ENCODE measurements around the gene KIAA1755. TPM values are rescaled to one million over a fixed set of nuclear protein-coding genes. Genes with fewer than 3 reads are reported as not detected.

The KIAA1755 gene
- total RNA-seq, 1 donor from 2014 or later = not detected

DNA sequence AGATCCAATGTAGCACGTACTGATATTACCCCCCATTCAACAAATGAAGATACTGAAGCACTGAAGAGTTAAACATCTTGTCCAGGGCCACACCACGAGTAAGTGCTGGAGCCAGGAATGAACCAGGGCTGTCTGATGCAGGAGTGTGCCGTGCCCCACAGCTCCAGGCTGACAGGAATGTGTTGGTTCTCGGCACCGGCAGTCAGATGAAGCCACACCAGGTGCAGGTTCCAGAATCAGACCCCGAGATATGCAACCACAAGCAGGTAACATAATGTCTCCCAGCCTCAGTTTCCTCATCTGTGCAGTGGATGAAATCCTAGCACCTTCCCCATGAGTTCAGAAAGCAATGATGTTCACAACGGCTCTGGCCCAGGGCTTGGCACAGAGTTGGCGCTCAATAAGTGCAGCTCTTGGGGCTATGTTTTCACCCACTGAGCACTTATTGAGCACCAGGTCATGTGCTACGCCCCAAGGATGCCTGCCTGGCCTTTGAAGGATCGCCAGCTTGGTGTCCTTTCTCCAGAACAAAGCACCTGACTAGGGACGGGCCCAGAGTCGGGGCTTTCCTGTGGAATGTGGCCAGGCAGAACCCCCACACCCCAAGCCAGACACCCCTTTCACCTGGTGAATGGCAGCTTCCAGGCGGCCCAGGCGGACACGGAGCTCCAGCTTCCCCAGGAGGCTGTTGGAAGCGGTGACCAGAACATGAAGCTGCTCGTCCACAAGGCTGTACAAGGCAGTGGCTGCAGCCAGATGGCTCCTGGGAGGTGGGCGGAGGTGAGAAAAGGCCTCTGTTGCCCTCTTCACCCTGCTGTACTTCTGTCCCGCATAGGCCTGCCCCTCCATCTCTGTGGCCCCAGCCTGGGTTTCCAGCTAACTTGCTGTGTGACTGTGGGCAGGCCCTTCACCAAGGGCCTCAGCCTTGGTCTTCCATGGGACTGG, 41.3 kb downstream of the KIAA1755 start:
- intact Hi-C loops (cut with micrococcal nuclease) = no loop called here

DNA sequence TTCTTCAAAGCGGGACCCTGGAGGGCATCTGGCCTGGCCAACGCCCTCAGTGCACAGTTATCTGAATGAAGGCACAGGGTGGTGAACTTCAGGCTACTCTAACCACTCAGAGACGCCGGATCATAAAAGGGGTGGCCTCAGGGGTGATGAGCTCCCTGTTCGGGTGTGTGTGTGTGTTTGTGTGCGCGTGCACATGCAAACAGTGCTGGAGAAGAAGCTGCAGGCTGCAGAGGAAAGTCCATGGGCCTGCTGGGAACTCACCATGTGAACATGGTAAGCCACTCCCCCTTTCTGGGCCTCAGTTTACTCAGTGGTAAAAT, 42.0 kb downstream of the KIAA1755 start:
- intact Hi-C loops (cut with micrococcal nuclease) = no loop called here

DNA sequence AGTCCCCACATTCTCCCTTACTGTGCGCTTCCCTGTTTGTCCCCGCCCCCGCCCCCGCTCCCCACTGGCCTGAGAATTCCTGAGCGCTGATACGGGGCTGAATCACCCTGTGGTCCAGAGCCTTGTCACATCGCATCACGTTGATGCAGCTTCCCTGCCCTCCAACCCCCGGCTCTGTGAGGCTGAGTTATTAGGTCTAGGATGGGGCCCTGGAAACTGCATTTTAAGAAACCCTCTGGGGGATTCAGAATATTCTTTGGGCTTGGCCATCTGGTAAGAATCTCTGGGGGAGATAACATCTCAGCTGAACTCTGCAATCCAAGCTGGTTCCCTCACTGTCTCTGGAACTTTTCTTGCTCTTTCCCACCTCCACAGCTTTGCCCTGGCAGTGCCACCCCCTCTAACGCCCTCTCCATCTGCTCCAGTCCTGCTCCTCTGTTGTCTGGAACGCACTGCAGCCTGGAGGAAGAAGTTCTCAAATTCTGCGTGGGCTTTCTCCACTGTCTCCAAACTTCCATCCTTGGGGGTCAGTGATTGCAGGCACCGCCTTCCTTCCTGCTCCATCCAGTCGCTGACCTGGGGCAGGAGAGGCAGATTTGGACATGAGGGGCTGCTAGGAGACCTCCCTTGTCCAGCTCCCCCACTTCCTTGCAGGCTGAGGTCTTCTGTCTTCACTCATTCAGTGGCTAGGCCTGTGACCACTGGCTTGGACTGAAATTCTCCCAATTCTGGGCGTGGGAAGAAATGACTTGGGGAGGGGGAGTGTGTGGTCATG, 42.6 kb downstream of the KIAA1755 start:
- intact Hi-C loops (cut with micrococcal nuclease) = no loop called here

DNA sequence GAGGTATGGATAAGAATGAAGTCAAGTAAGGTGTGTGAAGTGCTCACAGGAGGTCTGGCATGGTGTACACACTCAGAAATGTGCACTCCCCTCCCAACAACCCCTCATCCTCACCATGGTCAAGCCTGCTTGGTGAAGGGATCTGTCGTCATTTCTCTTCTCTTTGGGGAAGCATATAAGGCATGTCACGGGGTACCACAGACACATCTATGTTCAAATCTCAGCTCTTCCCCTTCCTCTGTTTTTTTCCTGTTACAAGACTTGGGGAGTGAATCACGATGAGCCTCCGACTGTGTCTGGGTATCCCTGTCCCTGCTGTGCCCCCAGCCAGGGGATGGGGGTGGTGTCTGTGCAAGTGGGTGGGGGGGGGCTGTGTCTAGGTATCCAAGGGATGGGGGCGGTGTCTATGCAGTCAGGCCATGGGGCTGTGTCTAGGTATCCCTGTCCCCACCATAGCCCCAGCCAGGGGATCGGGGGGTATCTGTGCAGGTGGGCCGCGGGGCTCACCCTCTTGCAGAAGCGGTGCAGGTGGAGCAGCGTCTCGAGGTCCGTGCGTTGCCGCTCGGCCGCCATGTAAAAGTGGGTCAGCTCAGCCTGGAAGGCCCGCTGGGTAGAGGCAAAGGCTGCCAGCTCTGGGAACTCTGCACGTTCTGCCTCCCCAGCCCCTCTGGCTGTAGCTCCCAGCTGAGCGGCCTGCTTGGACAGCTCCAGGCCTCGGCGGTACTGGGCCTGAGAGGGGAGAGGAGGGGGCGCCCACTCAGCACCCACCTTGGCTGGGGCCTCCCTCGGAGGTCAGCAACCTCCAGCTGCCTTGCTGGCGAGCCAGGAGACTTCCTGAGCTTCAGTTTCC, 43.6 kb downstream of the KIAA1755 start:
- intact Hi-C loops (cut with micrococcal nuclease) = no loop called here

DNA sequence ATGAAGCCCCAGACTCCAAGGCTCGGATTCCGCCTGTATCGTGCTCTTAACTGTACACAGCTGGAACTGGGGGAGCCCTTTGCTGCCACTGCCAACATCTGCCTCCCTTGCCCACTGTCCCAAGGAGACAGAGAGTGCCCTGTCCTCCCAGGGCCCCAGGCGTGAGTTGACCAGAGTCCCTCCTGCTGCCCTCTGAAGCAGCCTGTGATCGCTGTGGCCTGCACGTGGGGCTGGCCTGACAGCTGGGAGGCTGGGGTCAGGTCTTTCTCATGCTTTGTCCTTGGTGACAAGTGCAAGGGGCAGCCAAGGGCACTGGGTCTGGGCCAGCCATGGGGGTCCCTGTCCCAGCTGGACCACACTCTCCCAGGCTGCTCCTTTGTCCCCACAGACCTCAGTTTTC, 44.3 kb downstream of the KIAA1755 start:
- intact Hi-C loops (cut with micrococcal nuclease) = no loop called here

DNA sequence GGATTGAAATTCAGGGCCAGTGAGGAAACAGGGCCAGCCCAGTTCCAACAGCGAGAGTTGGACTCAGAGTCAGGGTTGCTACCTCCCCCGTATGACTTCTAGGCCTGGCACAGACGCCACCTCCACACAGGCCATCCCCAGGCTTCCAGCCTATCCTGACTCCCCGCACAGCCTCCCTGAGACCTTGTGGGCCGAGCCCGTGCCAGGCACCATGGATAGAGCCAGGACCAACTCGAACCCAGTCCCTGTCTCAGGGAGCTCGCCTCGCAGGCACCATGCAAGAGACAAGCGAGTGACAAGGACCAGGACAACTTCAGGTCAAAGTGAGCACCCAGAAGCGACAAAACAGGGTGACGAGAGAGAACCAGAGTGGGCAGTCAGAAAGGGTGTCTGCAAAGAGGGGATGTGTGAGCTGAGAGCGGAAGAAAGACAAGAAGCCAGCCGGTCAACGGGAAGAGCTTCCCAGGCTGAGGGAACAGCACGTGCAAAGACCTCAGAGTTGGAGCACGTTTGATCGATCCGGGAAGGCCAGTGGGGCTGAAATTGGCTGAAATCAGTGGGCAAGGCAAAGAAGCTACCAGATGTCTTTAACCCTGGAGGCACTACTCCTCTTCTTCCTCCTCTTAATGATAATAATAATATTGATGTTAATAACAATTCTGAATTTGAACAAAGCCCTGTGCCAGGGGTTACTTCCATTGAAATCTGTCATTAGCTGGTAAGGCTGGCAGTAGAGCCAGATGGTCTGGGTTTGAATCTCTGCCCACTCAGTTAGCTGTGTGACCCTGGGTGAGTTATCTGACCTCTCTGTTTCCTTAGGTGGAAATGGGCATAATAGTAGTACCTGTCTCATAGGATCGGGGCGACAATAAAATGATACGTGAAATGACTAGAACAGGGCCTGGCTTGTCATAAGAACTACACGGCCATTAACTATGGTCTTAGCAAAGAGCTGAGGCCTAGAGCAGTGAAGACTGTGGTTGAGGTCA, 45.0 kb downstream of the KIAA1755 start:
- intact Hi-C loops (cut with micrococcal nuclease) = no loop called here

DNA sequence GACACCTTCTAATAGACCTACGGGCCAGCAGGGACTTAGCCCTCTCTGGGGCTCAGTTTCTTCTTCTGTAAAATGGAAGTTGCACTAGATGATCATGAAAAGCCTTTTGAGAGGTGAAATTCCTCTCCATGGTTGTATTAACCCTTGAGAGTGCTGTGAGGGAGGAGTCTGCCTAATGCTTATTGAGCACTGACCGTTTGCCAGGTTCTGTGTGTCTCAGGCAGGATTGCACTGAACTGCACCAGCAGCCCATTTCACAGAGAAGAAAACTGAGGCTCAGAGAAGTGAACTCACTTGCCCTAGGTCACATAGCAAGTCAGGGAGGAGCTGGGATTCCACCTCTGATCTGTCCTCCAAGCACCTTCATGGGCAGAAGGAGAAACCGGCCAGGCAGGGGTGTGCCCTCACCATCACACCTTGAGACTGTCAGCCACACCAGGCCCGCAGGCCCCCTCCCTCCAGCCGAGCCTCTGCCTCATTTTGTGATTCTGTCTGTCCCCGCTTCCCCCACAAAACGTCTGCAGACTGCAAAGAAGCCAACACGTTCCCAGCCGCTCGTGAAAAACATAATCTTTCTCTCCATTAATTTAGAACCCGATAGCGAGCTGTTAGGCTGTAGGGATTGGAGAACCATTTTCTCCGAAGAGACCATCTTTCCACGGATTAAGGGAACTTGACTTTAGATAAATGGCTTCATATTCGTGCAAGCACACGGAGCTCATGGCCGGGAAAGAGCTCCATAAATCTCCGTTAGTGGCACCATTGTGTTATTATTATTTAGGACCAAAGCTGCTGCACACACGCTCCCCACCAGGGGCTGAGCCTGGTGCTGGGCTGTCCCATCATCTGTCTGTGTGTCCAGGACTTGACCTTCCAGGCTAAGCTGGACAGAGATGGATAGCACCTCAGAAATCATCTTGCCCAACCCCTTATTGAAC, 46.0 kb downstream of the KIAA1755 start:
- intact Hi-C loops (cut with micrococcal nuclease) = no loop called here

DNA sequence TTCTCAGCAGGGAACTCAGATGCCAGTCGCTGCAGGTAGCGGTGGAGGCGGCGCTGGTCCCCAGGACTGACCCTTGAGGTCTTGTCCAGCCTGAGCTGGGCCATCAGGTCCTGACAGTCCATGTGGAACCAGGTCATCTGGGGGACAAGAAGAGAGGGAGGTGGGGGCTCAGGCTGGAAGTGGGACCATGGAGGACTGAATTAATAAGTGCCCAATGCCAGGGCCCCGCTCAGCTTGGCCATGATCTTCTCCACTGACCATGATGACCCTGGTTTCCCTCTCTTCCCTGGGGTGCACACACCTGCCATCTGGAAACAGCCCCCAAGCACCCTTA, 47.0 kb downstream of the KIAA1755 start:
- intact Hi-C loops (cut with micrococcal nuclease) = no loop called here

DNA sequence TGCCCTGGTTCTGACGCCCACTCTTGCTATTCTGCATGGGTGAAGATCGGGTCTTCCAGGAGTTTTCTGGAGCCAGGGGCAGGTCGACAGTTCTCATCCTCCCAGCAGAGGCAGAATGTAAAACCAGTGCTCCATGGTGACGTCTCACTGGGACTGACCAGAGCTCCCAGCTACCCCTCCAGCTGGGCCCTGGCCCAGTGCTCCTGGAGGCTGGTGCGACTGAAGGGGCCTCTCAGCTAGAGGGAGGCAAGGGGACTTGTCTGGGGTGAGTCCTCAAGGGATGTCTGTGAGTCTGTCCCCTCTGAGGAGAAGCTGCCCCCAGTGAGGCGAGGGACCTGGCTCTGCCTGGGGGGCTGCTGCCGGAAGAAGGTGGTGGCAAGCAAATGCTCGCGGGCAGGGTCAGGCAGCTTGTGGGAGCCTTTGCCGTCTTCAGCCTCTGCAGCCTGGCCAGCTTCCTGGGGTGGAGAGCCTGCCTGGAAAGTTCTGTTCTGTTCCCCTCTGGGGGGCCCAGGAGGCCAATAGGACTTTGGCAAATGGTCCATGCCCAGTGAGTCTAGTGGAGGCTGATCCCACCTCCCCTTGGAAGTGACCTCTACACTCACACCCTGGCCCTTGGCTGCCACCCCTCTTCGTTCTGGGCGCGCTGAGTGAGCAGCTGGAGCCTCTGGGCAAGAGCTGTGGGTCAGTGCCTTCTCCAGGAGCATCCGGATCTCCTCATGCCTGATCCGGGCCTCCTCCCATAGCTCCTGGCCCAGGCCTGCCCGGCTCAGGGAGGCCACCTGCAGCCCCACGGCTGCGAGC, 47.5 kb downstream of the KIAA1755 start:
- intact Hi-C loops (cut with micrococcal nuclease) = no loop called here

DNA sequence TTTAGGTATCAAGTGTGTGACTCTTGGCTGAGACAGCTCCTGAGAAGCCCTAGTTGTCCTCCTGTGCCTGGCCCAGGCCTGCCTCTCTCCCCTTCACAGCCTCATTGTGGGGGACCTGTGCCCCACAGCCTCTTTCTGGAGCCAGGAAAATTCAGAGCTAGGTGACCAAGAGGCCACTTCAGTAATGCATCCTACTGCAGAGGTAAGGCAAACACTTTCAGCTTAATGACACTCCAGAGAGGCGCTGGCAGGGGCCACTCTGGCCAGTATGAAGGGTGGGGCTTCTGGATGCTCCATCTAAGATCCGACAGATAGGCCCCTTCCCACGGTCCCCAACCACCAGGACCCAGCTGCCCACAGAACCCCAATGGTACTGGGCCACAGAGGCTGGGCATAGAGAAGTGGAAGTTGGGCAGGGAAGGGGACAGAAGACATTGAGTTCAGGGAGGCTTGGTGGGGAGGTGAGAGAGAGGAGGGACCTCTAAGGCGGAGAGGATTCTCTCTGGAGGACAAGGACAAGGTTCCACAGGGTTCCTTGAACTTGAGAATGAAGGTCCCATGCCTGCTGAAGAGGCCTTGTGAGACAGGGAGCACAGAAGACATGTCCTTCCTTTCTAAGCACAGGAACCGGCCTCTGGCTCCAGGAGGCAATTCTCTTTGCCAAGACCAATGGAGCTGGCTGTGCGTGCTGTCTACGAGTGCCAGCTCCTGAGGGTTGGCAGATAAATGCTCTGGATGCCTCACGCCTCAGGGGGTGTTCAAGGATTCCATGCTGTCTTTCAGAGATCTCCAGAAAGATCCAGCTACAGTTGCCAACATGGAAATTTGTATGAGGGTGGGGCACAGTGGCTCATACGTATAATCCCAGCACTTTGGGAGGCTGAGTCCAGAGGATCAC, 49.1 kb downstream of the KIAA1755 start:
- intact Hi-C loops (cut with micrococcal nuclease) = no loop called here

DNA sequence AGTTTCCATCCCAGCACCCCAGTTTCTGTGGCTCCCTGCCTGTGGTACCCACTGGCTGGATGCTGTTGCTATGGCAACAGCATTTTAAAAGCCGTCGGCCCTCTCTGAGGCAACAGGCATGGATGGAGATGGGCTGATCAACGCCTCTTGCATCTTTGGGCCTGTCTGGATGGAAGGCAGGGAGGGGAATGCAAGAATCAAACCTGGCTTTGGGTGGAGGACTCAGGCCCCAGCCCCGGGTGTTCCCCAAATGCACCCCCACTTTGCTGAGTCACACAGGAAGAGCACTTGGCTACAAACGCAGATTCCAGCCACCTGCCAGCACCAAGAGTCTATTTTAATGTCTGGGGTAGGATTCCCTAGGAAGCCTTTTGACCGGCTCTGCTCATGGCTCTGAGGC, 49.8 kb downstream of the KIAA1755 start:
- intact Hi-C loops (cut with micrococcal nuclease) = no loop called here

DNA sequence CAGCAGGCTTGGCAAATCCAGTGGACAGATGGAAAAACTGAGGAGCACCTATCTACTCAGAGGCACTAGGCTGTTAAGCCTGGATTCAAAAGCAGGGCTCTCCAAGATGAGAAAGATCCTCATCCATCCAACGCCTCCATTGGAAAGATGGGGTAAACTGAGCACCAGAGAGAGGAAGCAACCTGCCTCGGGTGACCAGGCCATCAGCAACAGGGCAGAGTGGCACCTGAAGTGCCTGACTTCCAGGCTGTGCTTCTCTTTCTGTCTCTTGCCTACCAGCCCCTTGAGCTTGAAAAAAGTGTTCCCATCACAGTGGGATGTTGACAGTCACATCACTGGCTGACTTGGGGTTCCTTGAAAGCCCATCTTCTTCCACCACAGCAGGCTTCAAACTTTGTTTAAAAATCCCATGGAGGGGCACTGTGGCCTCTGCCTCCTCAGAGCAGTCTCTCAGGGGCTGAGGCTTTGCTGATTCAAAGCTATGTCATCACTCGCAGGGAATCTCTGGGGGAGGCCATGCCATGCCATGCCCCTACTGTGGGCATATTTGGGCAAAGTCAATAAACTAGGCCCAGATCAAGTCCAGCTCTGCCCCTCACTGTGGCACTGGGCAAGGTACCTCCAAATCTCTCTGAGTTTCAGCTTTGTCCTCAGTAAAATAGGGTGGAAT, 50.7 kb downstream of the KIAA1755 start:
- intact Hi-C loops (cut with micrococcal nuclease) = no loop called here

DNA sequence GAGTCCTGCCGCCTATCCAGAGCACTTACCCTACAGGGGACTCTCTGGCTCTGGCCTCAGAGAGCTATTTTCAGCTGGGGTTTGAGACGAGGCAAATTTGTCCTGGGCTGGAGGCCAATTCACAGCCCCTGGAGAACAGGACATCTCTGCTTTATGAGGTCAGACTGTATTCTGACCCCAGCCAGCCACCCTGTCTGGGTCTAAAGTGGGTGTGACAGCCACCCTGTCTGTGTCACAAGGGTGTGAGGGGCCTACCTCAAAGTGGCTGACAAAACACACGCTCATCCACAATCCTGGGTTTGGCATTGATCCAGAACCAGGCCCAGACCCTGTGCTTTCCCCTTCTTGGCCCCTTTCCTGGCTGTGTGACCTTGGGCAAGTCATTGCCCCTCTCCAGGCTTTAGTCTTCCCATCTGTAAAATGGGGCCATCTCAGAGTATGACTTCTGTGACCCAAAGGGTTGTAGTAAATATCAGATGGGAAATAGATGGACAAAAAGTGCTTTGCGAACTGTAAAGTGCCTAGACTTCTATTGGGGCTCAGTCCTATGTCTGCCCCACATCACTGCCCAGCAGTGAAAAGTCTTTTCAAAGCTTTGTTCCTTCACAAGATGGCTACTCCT, 51.4 kb downstream of the KIAA1755 start:
- intact Hi-C loops (cut with micrococcal nuclease) = no loop called here

DNA sequence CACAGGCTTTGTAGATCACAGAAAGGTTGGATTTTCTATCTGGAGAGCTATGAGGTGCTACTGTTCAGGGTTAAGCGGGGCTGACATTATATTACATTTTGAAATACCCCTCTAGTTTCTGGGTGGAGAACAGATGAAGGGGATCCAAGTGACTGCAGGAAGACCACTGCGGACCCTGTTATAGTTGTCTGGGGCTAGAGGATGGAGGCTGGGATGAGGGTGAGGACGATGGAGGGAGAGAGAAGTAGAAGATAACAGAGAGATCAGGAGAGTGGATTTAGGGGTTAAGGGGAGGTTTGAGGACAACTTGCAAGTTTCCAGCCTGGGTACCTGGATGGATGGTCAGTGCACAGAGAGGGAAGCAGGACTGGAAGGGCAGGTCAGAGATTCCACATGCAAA, 52.0 kb downstream of the KIAA1755 start:
- intact Hi-C loops (cut with micrococcal nuclease) = no loop called here

DNA sequence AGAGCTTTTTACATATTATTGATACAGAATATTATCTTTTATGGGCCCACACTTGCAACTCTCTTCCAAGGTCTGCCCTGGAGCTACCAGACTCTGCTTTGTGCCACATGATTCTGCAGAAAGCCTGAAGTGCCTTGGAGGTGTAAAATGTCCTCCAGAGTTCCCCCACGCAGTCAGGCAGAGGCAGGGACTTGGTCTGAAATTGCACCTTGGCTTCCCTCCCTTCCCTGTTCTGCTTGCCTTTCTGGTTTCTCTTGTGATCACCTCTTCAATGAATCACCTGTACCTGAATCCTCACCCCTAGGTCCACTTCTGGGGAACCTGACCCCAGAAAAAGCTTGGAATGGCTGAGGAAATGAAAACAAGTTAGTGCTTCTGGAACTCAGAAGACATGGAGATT, 52.4 kb downstream of the KIAA1755 start:
- intact Hi-C loops (cut with micrococcal nuclease) = no loop called here

DNA sequence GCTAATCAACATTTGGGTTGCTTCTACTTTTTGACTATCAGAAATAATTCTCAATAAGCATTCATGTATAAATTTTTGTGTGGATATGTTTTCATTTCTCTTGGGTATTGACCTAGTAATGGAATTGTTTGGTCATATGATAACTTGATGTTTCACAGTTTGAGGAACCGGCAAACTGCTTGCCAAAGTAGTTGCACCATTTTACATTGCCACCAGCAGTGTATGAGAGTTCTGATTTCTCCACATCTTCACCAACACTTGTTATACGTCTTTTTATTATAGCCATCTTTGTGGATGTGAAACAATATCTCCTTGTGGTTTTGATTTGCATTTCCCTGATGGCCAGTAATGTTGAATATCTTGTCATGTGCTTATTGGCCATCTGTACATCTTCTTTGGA, 52.9 kb downstream of the KIAA1755 start:
- intact Hi-C loops (cut with micrococcal nuclease) = no loop called here

DNA sequence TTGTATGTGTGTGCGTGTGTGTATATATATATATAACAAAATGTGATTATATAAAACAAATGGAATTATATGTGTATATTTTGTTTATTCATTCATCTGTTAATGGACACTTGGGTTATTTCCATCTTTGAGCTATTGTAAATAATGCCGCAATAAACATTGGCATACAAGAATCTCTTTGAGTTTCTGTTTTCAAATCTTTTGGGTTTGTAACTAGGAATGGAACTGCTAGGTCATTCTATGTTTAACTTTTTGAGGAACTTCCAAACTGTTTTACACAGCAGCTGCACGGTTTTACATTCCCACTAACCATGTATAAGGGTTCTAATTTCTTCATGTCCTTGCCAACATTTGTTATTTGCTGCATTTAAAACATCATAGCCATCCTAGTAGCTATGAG, 55.5 kb downstream of the KIAA1755 start:
- intact Hi-C loops (cut with micrococcal nuclease) = no loop called here
